HT1080 (cell line): ENCODE data around the gene GCNA. TPM values are rescaled to one million over a fixed set of nuclear protein-coding genes. Genes with fewer than 3 reads are reported as not detected.
A peak's percentile ranks its signal among the peaks of the same experiment; 100 is the strongest.

Experiments used
- DNase-seq: peaks from one replicate; pipeline ENCODE4 v3.0.0-alpha.2; 2015; ENCODE audit warnings: low read depth
- total RNA-seq: library from RNA; depleted of rRNA; stranded (reverse); fragments of >200 nt; shearing (Covaris generic); gene quantifications from 2 replicates; pipeline ENCODE4 v1.2.3, GENCODE V29; 2014

Gene GCNA
- total RNA-seq, 1 experiment from 2014 or later: 1.4 TPM

- no peak for DNase-seq
Observed at GRCh38 chrX:71615954-71616353, 37.7 kb downstream of the GCNA start.

- no peak for DNase-seq
Observed at GRCh38 chrX:71616672-71617529, 38.7 kb downstream of the GCNA start.

- DNase-seq: no peak
Observed at GRCh38 chrX:71617742-71618141, 39.5 kb downstream of the GCNA start.

- peak; percentile 18 for DNase-seq
Observed at GRCh38 chrX:71618303-71618721, 40.1 kb downstream of the GCNA start, which contains the start of gene CXCR3. CXCR3 (minus strand) TSS chrX:71618511; CDS start chrX:71618449, 62 bp downstream.

GRCh38 chrX:71618787-71619186 is 40.5 kb downstream of the GCNA start:
- no peak for DNase-seq

GRCh38 chrX:71619193-71619592 is 41.0 kb downstream of the GCNA start:
- DNase-seq: no peak

- DNase-seq: no peak
Observed at GRCh38 chrX:71619986-71620385, 41.7 kb downstream of the GCNA start.

GRCh38 chrX:71621603-71622002 is 43.4 kb downstream of the GCNA start:
- no peak for DNase-seq

- DNase-seq: no peak
Observed at GRCh38 chrX:71622032-71622575, 43.9 kb downstream of the GCNA start.

- peak; percentile 44 for DNase-seq
Observed at GRCh38 chrX:71622576-71623450, 44.6 kb downstream of the GCNA start.

- DNase-seq: no peak
Observed at GRCh38 chrX:71623714-71624113, 45.5 kb downstream of the GCNA start.

- DNase-seq: no peak
Observed at GRCh38 chrX:71625471-71625870, 47.2 kb downstream of the GCNA start.

- DNase-seq: no peak
Observed at GRCh38 chrX:71626576-71626975, 48.3 kb downstream of the GCNA start.

- DNase-seq: no peak
Observed at GRCh38 chrX:71627588-71628404, 49.6 kb downstream of the GCNA start.

- DNase-seq: no peak
Observed at GRCh38 chrX:71629467-71629866, 51.2 kb downstream of the GCNA start.

GRCh38 chrX:71632923-71633657 is 54.9 kb downstream of the GCNA start:
- no peak for DNase-seq

GRCh38 chrX:71634366-71634765 is 56.1 kb downstream of the GCNA start:
- no peak for DNase-seq

GRCh38 chrX:71636438-71637252 is 58.4 kb downstream of the GCNA start:
- DNase-seq: peak; percentile 33

- peak; percentile 17 for DNase-seq
Observed at GRCh38 chrX:71637253-71637618, 59.0 kb downstream of the GCNA start.
